GM19043 (cell line): Measurements from ENCODE around the gene MKLN1.
A peak's percentile ranks its signal among the peaks of the same experiment; 100 is the strongest.
"Not testable (repeated sequence)": the region's sequence is repeated elsewhere in the genome, so short reads cannot be mapped to it uniquely, and the experiment has no call there.

Experiments
- ATAC-seq: cut with Tn5 transposase; IDR thresholded peaks from one replicate; pipeline ENCODE4 v1.9.1; 2021; ENCODE audit warnings: low read depth; ENCODE audit not compliant: unreplicated experiment

MKLN1 gene

GRCh38 chr7:131513245-131514061, 185.8 kb downstream of the MKLN1 start:
- peak; percentile 98 for ATAC-seq

GRCh38 chr7:131515471-131515870, 187.8 kb downstream of the MKLN1 start:
- ATAC-seq = not testable (repeated sequence)

DNA sequence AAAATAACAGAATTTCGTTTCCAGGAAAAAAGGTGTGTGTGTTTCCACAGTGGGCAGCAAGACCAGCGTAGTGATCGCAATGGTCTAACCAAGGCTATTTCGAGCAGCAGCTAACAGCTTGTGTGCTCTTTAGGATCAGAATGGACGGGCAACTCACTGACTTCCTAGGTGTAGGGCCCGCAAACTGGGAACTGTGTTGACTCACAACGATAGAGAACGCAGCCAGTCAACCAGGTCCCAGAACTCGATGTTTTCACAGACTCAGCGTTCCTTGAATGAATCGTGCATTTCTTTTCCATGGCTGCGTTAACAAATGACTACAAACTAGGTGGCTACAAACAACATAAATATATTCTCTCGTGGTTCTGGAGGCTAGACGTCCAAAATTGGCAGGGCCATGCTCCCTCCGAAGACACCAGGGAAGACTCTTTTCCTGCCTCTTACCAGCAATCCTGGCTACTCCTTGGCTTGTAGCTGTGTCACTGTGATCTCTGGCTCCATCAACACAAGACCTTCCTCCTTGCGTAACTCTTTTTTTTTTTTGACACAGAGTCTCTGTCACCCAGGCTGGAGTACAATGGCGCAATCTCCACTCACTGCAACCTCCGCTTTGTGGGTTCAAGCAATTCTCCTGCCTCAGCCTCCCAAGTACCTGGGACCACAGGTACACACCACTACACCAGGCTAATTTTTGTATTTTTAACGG, 189.7 kb downstream of the MKLN1 start:
- no peak for ATAC-seq

DNA sequence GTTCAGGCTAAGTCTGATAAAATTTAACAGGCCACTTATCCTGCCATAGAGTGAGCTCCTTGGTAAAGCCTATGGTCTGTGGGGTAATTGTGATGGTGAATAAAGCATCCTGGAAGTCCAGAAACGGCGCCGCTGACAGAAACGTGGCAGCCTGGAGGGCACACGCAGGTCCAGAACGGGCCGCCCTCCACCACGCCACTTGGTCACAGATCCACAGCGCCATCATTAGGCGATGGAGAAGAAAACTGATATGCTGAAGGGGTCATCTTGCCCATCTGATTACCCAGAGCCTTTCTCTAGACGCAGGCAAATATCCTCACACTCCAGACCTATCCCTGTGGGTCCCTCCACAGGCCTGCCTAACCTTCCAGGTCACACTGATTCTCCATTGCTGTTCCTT, 190.9 kb downstream of the MKLN1 start:
- ATAC-seq = no peak

DNA sequence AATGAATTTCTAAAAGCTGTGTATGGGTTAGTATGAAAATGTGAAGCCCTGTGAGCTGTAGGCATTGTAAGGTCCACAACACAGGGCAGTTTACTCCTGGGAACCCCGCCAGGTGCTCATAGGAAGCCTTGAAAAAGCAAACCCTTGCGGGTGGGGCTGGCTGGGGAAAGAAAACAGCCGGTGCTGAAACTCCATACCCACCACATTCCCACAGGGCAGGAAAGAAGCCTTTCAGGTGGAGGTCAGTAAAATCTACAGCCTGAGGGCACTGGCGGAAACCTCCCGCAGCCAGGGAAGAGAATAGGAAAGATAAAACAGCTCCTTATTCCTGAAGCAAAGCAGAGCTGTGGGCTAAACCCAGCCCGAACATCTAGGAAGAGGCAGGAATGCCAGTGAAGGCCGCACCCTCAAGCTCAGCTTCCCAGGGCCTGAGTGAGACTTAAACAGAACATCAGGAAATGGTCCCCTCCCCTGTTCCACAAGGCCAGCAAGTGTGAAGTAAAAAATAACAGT, 194.0 kb downstream of the MKLN1 start:
- no peak for ATAC-seq

GRCh38 chr7:131522325-131522930, 194.8 kb downstream of the MKLN1 start:
- no peak for ATAC-seq

GRCh38 chr7:131524115-131524514, 196.4 kb downstream of the MKLN1 start:
- no peak for ATAC-seq

- no peak for ATAC-seq
Measured at GRCh38 chr7:131524703-131525102, 197.0 kb downstream of the MKLN1 start.

GRCh38 chr7:131525820-131526219, 198.1 kb downstream of the MKLN1 start:
- no peak for ATAC-seq

DNA sequence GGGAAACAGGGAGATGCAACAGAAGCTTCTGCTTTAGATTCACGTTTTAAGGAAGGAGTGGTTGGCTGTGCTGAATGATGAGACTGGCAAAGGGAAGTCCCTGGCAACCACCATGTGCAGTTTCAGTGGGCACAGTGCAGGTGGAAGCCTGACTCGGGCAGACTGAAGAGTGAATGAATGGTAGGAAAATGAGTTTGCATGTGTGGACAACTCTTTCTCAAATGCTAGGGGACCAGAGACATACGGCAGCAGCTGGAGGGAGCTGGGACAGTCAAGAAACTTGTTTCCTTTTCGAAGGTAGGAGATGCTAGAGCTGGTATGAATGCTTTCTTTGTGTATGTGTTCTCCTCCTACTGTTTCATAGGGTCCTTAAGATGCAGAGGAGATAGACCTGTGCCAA, 199.8 kb downstream of the MKLN1 start:
- ATAC-seq = no peak

- ATAC-seq = no peak
Measured at GRCh38 chr7:131529179-131529578, 201.5 kb downstream of the MKLN1 start.

DNA sequence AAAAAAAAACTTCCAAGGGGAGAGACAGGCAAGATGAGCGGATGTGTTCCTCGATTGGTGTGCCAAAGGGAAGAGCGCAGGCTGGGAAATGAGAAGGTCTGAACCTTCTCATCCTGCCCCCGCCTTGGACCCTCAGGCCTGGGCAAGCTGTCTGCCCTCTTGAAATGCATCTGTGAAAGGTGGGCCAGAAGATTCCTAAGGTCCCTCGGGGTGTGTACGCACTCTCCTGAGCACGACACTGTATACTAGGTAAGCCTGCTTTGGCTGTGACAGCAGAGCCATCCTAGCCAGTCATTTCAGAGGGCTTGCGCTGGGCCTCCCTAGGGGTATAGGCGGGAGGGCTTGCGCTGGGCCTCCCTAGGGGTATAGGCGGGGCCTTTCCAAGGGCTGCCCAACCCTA, 201.9 kb downstream of the MKLN1 start:
- no peak for ATAC-seq

DNA sequence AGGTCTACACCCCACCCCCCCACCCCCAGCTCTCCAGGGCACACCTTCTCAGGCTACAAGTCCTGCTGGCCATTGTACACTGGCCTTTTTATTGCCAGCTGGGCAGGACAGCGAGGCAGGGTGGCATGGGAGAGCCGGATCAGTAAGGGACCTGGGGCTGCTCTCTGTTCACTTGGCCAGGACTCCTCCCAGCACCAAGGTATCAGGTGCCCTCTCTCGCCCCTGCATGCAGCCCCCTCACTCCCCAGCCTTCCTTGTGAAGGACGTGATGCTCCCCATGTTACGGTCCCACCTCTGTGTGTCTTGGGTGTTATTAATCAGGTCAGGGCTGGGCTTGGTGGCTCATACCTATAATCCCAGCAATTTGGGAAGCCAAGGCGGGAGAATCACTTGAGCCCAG, 202.5 kb downstream of the MKLN1 start:
- ATAC-seq = no peak

DNA sequence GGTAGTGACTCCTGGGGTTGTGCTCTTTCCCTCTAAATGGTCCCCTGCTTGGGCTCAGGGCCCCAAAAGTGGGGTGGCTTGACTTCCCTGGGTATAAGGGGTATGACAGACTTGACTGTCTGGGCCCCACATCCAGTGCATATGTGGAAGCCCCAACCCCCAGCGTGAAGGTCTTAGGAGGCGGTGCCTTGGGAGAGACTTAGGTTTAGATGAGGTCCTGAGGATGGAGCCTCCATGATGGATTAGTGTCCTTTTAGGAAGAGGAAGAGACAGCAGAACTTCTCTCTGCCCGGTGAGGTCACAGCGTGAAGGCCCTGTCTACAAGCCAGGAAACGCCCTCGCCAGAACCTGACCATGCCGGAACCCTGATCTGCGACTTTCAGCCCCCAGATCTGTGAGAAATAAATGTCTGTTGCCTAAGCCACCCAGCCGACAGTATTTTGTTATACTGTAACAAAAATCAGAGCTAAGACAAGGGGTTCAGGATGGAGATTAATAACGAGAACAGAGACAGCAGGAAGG, 205.0 kb downstream of the MKLN1 start:
- no peak for ATAC-seq

DNA sequence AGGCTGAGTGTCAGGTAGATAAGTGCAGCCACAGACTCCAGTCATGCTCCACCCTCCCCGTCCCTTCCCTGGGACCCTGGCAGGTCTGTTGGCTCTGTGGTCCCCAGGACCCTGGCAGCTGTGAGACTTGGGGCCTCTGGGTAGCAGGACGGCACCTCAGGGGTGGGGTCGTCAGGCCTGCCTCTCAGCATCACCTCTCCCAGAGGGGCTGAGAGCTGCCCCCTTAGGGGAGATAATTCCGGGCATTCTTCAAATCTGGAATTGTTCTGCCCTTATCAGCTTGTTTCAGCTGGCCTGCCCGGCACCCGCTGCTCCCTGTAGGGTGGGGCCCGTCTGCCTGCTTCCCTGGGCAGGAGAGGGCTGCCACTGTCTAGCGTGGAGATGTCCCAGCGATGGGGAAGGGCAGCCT, 205.5 kb downstream of the MKLN1 start:
- ATAC-seq = no peak

DNA sequence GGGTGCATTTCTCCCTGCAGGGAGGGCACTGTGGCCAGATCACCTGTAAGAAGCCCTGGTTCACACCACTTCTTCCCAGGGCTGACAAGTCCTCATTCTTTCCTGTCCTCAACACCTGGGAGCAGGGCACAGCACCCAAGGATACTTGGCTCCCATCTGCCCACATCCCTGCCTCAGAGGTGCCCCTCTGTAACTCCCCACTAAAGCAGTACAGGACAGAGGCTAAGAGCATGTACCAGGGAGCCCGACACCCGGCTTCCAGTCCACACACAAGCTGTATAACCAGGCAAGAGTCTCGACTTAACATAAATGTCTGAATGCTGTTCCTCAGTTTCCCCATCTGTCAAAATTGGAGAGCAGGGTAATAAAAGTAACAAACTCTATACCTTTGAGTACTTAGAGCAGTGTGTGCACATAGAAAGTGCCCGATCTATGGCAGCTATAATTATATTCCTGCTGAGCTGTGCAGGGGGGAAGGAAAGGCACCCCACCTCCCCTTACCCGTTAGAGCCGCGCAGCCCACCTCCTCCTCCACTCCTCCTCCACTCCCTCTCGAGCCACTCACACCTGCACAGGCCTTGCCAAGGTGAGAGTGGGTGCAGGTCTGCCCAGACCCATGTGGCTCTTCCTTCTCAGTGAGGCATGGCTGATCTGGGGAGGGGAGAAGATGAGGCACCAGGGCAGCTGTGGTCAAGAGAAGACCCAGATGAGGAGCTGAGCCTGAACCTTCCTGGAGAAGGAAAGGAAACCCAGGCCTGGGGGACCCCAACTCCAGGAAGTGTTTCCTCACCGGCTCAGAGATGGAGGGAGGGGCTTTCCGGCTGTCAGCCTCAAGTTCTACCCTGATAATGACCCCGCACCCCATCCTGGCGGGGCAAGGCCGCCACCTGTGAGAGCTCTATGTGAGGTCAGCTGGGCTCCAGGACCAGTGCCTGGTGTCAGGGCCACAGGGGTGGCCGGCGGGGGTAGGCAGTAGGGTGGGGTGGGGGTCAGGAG, 206.2 kb downstream of the MKLN1 start:
- no peak for ATAC-seq

DNA sequence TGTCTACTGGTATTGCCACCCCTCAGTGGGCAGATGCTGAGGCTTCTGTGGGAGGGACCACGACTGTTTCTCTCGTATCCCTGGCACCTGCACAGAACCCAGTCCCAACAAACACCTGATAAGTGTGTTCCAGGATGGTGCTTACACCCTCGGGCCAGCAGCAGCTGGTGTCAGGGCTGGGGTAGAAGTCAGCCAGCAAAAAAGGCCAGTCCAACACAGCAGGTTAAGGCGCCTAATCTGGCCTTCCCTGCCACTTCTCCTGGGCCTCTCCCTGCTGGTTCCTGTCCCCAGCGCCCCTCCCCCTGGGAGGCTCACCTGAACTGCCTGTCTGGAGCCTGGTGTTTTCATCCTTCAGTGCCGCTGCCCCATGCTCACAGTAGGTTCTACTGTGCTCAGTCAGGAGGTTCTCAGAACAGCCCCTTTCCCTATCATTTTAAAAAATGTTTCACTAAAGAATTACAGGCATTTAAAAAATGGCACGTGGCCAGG, 208.7 kb downstream of the MKLN1 start:
- ATAC-seq = no peak

DNA sequence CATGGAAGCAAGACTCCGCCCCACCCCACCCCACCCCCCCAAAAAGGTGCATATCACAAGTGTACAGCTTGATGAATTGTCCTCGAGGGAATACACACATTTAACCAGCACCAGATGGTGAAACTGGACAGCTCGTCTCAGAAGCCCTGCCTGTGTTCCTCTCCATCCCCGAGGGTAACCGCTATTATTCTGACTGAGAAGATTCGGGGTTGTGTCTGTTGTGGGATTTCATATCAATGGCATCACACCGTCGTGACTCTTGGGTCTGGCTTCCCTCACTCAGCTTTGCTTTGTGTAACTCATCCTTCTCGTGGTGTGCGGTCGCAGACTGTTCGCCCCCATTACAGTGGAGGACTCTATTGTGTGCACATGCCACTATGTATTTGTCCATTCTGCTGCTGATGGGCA, 209.9 kb downstream of the MKLN1 start:
- ATAC-seq = no peak

GRCh38 chr7:131538071-131538812, 210.6 kb downstream of the MKLN1 start:
- ATAC-seq = no peak
